ENCODE measurements around the gene MBTPS1.

Gene MBTPS1

GRCh38 chr16:84080378-84080777, 36.4 kb downstream of the MBTPS1 start:
- DNase-seq = no peak

GRCh38 chr16:84079664-84080063, 37.1 kb downstream of the MBTPS1 start:
- DNase-seq = no peak

GRCh38 chr16:84075376-84075775, 41.4 kb downstream of the MBTPS1 start:
- DNase-seq = peak in 1 of 58 donors; percentile 49

DNA sequence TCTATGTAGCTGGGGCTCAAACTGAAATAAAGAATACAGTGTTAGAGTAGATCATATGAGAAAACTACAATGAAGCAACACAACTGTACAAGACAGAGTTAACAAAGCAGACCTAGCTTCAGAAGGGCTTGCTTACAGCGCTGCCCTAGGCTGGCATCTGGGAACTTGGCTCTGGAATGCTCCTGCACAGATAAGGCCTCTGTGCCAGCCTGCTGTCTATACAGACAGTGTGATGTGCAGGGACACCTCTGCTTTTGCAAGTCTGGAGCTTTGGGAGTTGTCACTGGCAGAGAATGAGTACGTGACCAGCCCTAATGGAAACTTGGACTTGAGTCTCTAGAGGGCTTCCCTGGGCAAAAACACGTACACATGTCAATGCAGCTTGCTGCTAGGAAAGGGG, 42.0 kb downstream of the MBTPS1 start:
- DNase-seq = no peak

DNA sequence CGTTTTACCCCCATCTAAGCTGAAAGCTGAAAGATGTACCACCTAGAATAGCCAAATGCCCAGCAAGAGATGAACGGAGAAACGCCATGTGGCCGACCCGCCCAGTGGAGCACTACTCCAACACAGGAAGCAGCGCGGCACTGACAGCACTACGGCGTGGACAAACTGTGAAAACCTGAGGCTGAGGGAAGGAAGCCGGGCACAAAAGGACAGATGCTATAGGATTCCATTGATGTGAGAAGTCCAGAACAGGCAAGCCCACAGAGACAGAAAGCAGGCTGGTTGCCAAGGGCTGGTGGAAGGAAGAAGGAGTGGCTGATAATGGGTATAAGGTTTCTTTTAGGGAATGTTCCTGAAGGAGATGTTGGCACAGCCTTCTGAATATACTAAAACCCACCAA, 44.7 kb downstream of the MBTPS1 start:
- DNase-seq = no peak

DNA sequence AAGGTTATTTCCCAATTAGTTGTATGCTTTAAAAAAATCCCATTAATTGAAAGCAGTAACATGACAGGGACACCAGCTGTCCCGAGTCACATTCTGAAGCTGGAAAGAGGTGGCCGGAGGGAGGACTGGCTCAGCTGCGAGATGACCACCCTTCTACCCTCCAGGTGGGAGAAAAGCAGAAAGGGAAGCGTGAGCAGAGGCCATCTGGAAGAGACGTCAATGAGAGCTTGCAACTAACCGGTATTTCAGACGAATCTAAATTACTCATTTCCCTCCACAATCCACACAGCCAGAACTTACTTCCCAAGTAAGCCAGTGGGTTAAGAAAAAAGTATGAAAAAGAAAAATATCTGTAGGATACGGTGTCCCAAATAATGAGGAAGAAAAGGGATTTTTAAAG, 45.6 kb downstream of the MBTPS1 start:
- no peak for DNase-seq

GRCh38 chr16:84069540-84069939, 47.2 kb downstream of the MBTPS1 start:
- peak in 4 of 58 donors; percentile 15 to 48 (median 33) for DNase-seq

- DNase-seq = no peak
These were observed 47.8 kb downstream of the MBTPS1 start for GRCh38 chr16:84068783-84069462.

GRCh38 chr16:84068041-84068440, 48.7 kb downstream of the MBTPS1 start:
- no peak for DNase-seq

DNA sequence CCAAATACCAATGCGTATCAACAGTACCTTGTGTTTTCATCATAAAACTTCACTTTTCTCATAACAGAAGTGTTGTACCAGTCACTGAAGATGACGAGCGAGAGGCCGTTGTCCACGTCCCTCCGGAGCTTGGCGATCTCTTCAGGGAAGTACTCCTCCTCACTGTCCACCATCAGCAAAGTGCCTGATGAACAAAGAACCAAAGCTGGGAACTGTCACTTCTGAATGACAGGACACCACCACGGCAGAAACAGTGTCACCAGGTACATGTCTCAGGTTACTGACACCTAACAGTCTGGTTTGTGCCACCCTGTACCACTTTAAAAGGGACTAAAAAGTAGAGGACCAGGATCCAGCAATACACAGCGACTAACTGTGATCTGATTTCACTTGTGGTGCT, 49.1 kb downstream of the MBTPS1 start:
- DNase-seq = no peak

GRCh38 chr16:84065536-84066132, 51.1 kb downstream of the MBTPS1 start:
- peak in 40 of 58 donors; percentile 9 to 76 (median 33) for DNase-seq

DNA sequence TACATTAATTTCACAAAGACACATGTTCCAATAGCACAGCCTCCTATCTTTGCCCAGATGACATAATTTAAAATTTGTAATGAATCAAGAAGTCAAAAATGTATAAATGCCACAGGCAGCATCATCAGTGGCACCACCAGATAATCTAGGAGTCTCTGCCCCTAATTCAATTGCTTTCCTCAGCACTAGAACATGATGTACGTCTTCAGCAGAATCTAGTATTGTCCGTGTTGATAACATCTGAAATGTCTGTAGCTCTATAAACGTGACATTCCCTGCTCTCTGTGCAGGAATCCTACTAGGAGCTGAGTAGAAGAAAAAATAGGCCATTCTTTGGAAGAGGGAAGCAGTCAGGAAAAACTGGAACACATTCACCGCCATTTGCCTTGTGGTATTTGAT, 52.8 kb downstream of the MBTPS1 start:
- DNase-seq = no peak

DNA sequence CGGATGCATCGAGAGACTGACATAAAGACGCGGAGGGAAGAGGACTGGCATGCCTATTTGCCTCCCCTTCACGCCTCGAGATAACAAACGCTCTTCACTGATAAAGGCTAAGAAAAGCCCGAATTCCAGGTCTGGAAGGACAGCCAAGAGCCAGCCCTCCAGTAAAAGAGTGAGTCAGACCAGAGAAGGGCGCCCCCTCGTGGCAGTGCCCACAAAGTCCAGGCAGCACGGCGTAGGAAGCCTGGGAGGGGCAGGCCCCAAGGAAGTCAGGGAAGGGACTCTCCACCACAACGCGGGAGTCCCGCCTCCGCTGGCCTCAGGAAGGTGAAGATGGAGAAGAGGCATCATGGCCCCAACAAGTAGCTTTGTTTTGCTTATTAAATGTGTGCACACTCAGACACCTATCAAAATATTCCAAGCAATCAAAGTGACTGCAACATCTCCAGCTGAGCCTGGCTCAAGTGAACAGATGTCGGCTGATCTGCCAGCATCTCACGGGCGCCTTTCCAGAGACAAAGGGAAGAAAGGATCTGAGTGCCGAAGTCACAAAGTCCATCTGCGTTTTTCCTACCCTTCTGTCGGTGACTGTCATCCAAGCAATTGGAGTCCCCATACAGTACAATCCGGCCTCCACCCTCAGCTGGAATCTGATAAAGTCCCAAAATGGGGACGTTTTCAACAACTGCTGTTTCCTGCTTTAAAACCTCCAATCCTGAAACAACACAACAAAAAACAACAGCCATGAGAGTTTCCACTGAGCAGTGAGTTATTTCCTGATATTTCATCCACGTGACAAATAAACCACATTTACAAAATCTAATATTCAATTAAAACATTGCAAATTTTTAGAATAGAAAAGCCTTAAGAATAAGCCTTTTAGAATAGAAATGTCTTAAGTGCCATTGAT, 53.8 kb downstream of the MBTPS1 start:
- peak in 54 of 58 donors; percentile 22 to 90 (median 50) for DNase-seq

DNA sequence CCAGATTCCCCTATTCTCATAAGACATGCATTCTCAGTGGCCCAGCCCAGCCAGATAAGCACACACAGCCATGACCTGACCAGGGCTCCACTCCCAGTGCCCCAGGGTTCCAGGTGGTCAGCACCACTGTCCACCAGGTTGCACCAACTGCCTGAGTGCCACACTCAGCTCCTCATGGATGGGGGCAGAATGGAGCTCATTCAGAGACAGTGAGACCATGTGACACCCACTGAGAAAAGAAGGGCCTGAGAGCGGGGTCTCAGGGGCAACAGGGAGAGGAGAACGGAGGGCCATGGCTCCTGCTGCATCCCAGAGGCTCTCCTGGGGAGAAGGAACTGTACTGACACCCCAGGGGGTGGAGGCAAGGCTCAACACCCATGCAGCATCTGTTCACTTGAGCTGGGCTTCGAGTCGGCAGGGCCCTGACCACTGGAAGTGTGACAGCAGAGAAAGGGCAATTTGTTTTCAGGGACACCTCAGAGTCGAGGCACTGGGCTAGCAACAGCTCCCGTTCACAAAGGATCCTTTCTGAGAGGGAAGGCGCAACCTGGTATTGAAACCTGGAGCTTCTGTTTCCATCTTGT, 55.4 kb downstream of the MBTPS1 start:
- no peak for DNase-seq

GRCh38 chr16:84059946-84060901, 56.5 kb downstream of the MBTPS1 start:
- DNase-seq = no peak

GRCh38 chr16:84059111-84059510, 57.6 kb downstream of the MBTPS1 start:
- no peak for DNase-seq

DNA sequence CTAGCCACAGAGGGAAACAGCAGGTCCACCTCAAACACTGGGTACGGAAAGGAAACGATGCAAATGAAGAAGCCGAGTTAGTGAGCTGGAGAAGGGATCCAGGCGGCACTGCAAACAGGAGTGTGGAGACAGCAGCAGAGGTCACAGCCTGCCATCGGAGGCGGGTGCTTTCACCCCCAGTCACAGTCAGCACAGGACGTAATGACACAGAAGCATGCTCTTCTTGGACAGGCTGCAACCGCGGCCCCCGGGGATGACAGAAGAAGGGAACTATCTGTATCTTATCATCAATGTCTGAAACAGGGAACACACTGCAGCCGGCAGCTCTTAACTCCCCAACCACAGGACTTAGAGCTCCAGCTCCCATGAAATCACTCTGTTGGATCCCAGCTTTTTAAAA, 58.1 kb downstream of the MBTPS1 start:
- DNase-seq = no peak

DNA sequence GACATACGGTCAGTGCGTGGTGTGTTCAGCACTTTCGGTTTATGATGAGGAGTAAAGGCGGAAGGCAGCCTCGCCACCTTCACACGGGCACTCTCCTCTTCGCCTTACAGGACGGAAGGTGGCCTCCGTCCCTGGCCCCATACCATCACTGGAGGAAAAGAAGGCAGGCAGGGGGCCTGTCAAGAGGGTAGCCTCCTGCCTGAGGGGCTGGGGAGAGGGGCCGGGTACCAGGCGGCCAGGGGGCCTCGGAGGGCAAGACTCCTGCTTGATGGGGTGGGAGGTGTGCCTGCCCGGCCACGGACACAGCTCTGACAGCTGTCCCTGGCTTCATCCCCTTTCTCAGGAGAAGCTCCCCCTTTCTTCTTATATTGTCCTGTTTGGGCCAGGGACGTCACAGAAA, 58.5 kb downstream of the MBTPS1 start:
- DNase-seq = no peak

- no peak for DNase-seq
These were observed 59.8 kb downstream of the MBTPS1 start for GRCh38 chr16:84056933-84057332.

- DNase-seq = no peak
These were observed 60.7 kb downstream of the MBTPS1 start for GRCh38 chr16:84055801-84056634.
